LHCN-M2 (cell line): ENCODE data around the gene CCDC69. TPM values are rescaled to one million over a fixed set of nuclear protein-coding genes. Genes with fewer than 3 reads are reported as not detected.

Experiments used
- DNase-seq: peaks from one replicate; pipeline ENCODE4 v3.0.0-alpha.2; 2012; ENCODE audit warnings: low read depth
- total RNA-seq: library from RNA; depleted of rRNA; stranded (reverse); fragments of >200 nt; gene quantifications from 2 replicates; pipeline ENCODE4 v1.2.3, GENCODE V29; 2014

Gene CCDC69
- total RNA-seq, 1 experiment from 2014 or later = 0.29 TPM

DNA sequence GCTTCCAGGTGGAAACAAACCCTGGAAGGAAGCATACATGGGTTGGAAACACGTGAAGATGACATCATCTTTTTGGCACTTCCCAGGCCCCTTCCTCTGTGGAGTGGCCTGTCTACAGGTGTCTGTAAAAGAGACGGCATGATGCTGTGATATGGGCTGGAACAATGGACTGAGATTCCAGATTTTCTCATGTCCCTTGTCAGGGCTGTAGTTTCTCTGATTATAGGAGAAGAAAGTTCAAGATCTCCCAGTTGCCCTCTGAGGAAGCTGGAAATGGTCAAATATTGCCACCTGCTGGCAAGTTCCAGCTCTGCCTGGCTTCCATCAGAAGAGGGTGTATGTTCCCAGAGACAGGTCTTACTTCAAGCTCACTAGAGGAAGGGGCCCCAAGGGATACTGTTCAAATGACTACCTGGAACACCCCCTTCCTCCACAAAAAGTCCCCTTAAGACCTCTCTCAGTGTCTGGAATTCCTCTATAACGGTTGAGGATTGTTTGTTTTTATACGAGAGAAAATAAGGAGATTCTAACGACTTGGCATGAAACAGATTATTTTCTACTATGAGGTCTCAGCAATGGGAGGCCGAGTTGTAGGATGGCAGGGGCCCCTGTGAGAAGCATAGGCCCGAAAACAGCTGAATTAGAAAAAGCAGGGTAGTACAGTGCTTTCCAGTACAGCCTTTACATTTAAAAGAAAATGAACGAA is 59.1 kb downstream of the CCDC69 start:
- peak; percentile 73 for DNase-seq

DNA sequence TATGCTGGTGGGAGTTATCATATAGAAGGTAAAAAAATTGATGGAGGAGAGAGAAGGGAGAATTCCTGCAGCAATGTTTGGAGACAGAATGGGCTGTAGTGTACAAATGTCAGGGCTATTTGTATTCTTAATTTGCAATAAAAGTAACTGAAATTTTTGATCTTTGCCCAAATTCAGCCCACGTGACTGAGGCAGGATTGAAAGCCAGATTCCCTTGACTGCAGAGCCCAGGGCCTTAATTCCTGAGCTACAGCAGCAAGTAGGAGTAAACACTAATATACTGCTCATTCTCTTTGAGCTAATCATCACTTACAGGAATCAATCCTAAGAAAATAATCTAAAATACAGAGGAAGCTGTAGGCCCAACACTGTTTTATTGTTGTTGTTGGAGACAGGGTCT is 61.1 kb downstream of the CCDC69 start:
- no peak for DNase-seq

DNA sequence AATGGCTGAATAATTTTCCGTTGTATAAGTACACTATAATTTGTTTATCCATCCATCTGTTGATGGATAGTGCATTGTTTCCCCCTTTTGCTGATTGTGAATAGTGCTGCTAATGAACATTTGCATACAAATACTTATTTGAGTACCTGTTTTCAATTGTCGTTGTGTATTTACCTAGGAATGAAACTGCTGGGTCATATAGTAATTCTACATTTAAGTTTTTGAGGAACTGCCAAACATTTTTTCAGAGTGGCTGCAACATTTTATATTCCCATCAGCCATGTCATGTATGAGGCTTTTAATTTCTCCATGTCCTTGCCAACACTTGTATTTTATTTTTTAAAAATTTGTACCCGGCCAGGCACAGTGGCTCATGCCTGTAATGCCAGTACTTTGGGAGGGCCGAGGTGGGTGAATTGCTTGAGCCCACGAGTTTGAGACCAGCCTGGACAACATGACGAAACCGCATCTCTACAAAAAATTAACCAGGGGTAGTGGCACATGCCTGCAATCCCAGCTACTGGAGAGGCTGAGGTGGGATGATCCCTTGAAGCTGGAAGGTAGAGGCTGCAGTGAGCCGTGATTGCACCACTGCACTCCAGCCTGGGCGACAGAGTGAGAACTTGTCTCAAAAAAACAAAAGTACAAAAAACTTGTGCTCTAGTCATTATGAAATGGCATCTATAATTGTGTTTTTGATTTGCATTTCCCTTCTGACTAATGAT is 64.1 kb downstream of the CCDC69 start:
- DNase-seq = no peak

DNA sequence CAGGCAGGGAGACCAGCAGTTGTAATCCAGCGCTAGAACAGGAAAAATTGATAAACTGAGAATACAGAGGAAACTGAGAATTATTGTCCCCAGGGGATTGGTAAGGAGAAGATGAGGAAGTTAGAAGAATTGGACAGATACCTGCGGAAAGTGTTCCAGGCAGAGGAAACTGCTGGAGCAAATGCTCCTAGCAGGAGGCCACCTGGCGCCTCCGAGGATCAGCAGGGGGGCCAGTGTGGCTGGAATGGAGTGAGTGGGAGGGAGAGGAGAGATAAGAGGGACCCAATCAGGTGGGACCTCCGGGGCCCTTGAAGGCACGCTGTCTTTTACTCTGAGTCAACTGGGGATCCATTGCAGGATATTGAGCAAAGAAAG is 65.6 kb downstream of the CCDC69 start:
- no peak for DNase-seq

DNA sequence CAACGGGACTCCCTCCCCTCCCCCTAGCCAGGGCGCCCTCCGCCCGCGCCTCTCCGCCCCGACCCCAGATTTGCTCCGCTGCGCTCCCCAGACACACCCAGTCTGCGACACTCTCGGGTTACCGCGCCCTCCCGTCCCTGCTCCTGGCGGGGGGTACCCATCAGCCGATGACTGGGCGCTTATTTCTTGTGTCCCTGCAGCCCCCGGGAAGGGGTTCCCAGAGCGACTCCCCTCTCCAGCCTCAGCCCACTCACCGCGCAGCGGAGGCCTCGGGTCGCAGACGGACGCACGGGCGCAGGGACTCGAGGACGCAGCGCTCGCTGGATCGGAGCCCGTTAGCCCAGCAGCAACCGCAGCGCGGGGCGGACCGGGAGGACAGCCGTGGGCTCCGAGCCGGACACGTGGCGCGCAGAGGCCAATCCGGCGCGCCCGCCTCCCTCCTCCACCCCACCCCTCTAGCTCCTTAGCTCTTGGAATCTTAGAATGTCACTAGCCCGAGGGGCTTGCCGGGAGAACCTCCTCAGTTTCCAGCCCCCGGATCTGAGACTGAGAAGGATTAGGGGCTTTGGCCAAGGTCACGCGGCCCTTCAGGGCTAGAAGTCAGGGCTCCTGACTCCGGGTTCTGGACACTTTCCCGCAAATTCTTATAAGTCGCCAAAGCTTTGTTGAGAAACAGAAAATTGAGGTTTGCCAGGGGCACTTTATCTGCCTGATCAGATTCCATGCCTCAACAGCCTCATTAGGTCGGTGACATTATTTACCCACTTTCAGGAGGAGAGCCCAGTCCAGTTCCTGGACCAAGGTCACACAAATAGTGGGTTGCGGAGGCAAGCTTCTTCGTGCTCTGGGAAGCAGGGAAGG is 66.2 kb downstream of the CCDC69 start, which contains the start of gene ANXA6:
Gene ANXA6, minus strand, starts transcription at position 354 of the 861 bp plus-strand sequence. CDS start 9,878 bp downstream, outside the sequence.
- peak; percentile 76 for DNase-seq

DNA sequence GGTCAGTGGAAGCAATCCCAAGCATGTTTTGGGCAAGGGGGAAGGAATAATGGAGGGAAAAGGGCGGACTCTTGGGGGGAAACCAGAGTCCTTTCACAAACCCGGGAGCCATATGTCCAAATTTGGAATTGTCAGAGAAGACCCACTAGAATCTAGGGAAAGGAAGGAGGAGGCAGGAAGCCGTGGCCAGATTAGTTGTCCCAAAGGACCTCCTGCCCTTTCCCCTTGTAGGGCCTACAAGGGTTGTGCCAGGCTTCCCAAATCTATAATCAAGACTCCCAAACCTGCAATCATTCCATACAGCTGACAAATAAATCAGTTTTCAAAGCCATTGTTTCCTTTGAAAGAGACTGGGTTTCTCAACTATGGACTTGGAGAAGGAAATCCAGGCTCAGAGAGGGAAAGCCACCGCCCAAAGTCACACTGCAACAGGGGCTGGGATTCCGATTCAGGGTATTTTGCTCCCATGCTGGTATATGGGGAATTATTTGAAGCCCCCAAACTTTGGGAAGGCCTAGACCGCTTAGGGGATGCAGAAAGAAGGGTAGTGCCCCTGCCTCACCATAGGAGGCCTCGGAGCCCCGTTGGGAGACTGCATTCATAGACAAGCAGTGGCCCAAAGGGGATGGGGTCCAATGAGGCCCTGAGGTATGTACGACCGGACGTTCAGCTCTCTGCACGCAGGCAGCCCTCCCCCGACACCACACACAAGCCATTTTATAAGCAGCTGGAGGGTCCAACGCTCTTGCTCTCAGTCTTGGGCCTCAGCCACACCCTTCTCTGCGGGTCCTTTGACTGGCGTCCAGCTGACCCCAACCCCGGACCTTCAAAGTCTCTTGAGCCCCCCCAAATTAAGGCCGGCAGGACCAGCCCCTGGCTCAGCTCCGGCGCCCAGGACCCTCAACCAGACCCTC is 67.1 kb downstream of the CCDC69 start:
- DNase-seq = peak; percentile 65

DNA sequence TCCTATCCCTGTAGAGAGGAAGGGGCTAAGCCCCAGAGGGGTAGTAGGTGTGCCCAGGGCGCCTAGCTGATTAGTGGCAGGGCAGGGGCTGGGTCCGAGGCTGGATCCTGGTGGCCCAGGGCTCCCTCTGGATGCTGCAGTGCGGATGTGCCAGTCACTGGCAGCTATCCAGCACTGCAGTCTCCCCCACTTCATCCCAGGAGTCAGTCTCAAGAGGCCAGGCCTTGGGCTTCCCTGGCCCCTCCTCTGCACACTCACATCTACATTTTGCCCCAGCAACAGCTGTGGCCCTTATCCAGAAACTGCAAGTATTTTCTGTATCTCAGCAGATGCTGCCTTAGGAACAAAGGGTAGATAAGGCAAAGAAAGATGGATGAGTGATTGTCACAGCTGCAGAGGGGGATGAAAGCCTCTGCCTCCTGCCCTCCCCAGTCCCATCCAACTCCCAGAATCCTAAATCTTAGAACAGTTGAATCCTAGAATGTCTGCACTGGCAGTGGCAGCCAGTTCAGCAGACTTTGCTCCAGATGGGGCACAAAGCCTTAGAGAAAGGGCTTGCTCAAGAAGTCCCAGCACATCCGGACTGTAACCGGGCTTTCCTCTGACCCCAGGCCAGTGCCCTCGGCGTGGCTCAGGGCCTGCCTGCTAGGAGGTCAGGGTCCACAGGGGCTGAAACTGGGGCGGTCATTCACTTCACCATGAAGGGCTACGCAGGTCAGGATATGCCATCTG is 68.0 kb downstream of the CCDC69 start:
- peak; percentile 99 for DNase-seq

DNA sequence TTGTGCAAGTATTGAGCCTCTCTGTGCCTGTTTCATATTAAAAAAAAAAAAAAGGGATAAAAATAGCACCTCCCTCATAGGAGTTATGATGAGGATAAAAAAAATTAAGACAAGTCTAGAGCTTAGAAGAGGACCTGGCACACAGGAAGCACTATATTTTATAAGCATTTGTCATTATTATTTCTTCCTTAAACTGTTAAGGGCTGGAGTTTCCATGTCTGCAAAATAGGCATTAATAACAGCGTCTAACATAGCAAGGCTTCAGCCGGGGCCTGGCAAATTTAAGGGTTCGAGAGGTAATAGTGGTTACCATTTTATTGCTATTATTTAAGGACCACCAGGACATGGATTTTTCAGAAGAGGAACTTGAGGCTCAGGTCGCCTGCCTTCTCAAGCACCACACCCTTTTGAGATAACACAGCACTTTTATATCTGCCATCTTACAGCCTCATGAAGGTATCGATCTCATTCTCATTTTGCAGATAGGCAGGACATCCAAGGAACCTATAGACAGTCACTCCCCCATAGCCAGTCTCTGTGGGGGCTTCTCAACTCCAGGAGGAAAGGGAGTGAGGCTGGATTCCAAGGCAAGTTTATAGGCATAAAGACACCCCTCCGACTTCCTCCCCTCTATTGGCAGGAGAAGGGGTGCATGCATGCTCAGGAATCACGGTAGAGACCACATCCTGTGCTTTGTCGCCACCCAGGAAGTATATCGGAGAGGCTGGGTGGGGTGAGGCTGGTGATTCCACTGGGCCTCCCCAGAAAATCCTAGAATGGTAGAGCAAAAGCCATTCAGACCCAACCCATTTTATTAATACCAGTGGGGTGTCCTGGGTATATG is 68.7 kb downstream of the CCDC69 start:
- peak; percentile 29 for DNase-seq

DNA sequence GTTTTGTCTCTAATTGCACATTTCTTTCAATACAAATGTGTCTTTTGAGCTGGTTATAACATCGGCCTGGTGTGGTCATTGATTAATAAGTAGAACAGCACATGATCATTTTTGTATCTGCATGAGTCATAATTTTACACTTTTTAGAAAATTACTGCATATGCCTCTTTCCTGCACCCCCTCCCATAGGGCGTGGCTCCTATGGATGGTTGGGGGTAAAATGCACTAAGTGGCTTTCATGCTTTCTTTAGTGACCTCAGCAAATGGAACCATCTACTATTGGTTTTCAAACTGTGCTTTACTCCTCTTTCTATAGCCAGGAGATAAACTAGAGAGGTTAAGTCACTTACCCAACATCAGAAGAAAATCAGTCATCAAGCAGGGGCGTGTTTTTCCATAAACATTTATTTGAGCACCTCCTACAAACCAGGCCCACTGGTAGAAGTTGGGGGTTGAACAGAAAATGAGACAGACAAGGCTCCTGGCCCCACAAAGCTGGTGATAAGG is 70.1 kb downstream of the CCDC69 start:
- DNase-seq = no peak

DNA sequence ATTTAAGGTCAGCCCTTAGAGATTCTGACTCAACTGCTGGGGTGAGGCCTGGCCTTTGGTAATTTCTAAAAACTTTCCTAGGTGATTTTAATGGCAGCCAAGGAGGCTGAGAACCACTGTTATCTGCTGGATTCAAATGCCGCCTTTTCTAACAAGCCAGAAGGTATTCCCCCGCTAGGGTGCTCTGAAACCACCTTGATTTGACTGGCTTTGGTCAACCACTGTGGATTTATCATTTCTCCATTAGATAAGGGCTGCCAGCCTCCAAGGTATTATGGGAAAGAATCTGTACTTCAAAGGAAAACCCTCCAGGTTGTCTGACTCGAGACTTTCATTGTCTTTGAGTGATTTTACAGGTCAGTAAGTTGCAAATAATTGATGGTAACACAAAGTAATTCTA is 70.6 kb downstream of the CCDC69 start:
- DNase-seq = no peak

DNA sequence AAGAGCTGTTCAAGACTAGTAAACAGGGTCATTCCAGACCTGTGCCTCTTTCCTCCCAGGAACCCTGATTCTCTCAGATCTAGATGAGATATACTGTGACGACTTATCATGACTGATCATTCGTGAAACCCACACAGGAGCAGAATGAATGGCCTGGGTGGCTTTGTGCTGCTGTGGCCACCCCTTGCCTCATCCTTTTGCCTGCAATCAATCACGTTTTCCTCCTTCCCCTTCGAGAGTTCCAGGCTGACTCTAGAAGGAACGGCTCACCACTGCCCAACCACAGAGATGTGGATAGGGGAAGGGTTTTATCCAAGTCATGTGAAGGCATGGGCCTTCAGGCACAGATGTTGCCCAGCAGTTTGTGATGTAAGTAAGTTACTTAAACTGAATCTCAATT is 72.1 kb downstream of the CCDC69 start:
- DNase-seq = peak; percentile 57

DNA sequence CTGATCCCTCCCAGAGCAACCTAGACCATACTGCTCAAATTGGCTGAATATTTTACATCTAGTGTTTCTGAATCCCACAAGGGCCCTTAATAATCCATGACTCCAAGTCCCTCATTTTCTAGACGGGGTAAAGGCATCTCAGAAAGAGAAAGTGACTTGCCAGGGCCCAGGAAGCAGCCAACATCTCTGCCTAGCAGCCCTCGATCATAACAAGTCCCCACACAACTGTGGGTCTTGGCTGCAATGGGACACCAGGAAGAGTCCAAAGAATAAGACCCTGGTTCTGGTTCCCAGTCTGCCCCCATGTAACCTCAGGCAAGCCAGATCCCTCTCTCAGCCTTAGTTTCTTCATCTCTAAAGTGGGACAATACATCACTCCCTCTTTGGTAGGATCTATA is 72.6 kb downstream of the CCDC69 start:
- DNase-seq = no peak

DNA sequence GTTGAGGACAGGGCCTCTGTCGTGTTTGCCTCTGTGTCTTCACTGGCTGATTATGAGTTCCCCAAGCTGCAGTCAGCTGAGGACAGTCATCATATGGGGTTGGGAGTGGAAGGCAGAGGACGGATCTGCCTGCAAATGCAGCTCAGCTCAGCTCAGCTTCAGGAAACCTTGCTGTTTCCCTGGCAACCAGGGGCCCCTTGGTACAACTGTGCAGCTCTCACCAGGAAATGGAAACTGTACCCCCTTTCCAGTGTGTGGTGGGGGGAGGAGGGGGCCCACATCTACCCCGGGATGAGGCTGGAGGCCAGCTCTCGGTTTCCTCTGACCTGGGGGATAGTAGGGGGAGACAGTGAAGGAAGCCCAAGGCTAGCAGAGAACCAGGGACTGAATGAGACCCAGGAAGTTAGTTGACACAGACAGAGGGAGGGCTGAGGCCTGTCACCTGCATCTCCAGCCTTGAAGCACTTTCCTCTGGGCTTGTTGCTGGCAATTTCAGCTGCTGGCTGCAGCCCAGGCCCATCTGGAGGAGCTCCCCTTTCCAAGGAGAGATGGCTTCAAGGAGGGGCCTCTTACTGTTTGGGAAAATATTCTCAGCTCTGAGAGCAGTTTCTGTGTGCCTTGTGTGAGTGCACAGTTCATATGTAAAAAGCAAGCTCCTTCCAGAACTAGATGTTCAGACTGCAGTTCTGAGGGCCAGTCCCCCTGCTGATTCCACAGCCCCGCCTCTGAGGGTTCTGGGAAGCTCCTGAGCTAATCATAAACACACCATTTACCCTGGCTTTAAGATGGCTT is 73.2 kb downstream of the CCDC69 start:
- DNase-seq = no peak

DNA sequence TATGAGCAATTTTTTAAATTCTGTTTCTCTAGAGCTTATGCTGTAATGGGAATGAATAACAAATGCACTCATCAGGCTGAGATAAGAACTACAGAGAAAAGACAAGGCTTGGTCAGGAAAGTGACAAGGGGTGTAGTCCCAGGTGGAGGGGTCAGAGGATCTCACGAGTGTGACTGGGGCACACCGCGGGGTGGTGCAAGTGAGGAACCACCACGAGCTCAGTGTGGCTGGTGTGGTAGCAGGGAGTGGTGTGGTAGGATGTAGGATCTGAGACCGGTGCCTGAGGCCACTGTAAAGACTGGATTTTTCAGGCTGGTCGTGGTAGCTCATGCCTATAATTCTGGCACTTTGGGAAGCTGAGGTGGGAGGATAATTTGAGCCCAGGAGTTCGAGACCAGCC is 75.3 kb downstream of the CCDC69 start:
- no peak for DNase-seq

DNA sequence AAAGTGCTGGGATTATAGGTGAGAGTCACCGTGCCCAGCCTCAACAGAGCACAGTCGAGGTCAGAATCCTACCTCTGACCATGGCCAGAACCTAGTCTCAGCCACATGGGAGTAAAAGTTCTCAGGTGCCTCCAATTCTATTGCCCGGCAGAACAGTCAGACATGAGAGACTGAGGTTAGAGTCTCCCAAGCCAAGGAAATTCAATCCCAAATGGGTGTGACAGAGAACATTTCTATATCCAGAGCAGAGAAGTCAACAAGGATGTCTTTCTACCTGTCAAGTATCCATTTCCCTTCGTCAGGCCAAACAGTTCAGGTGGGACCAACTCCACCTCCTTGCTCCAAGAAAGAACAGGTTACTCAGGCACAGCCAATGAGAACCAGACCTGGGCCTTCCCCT is 76.9 kb downstream of the CCDC69 start:
- no peak for DNase-seq

DNA sequence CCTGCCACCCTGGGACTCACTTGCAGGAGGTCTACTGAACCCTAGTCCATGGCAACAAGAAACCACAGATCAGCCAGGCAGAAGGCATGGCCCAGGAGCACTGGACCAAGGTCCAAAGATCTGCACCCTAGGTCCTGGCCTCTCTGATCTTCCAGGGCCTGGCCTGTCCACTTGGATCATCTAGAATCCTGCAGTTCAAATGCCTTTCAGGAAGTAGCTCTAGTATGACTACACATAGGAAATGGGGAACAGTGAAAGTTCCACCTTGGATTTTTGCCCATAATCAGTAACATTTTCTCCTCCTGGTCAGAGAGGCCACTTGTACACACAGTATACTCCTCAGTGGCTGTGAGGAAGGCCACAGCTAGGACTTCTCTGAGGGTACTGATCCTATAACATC is 77.8 kb downstream of the CCDC69 start:
- DNase-seq = no peak

DNA sequence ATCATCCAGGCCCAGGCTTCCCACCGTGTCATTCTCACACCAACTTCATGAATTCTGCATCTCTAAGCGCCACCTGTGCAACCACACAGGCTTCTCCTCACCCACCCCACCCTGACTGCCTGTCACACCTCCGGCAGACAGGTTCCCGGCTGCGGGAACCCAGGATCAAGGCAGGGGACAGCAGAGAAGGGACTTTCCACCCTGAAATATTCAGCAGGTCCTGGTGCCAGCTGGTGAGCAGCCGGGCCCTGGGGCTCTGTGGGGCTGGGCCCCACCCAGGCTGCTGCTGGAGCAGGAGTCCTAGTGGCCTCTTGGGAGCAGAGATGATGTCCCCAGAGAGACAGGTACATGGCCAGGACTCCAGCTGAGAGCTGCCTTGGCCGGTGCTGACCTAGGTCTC is 79.0 kb downstream of the CCDC69 start:
- no peak for DNase-seq

DNA sequence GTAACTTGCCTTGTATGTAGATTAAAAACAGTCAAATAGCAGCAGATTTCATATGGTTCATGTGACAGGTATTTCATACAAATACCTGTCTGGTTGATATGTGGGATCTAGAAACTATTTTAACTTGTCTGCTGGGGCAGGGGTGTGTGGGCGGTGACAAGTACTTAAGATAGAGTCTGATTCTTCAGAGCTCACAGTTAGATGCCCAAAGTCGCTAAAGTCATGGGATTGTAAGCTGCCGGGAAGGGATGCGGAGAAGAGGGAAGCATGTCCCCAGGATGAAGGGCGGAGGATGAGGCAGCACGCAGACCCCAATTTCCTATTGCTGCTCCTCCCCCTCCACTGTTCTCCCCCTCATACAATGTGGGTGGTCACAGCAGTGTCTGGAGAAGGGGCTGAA is 79.6 kb downstream of the CCDC69 start:
- DNase-seq = no peak

DNA sequence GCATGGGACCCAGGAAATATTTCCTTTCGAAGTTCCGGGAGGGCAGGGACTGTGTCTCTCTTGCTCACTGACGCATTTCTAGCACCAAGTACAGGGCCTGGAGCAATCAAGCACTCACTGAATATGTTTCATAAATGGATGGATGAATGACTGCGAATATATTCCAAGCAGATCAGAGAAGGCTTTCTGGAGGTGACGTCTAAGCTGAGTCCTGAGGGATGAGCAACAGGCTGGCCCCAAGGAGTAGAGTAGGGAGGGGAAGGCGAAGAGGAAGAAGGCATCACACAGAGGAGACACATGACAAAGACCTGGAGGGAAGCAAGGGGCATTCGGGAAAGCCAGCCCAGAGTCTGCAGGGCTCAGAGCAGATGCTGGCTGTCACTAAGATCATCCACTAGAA is 80.2 kb downstream of the CCDC69 start:
- no peak for DNase-seq
